PC-3 (cell line): ENCODE data around the gene FAXDC2.

Experiments
- EZH2phosphoT487 ChIP-seq: fragments of 300-600 bp; sonication (generic); IDR thresholded peaks from 2 replicates; pipeline ENCODE4 v1.6.1; 2018; ENCODE audit warnings: mild to moderate bottlenecking, antibody characterized with exemption, low read length, borderline replicate concordance
- TF ChIP-seq, protein P1 (sequence below): fragments of 300-600 bp; sonication (generic); conservative IDR thresholded peaks from 2 replicates; pipeline ENCODE4 v1.5.1; 2017; ENCODE audit warnings: antibody characterized with exemption, low read depth, mild to moderate bottlenecking, low read length

DNA sequence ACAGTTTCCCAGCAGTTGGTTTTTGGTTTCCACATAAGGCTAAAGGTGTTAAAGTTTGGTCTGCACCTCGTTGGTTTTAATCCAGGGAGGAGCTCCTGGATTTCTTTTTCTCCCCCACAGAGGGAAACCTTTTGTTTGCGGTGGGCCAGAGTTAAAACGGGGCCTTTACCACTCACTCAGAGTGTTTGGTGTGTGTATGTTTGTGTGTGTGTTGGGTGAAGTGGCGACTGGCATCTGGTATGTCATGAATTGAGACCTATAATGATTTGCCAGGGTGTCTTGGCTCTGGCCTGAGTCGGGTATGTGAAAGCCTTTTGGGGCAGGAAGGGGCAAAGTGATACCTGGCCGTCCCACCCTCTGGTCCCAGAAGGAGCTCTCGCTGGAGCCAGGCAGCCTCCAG, 30.9 kb downstream of the FAXDC2 start:
- TF ChIP-seq, protein P1, sequence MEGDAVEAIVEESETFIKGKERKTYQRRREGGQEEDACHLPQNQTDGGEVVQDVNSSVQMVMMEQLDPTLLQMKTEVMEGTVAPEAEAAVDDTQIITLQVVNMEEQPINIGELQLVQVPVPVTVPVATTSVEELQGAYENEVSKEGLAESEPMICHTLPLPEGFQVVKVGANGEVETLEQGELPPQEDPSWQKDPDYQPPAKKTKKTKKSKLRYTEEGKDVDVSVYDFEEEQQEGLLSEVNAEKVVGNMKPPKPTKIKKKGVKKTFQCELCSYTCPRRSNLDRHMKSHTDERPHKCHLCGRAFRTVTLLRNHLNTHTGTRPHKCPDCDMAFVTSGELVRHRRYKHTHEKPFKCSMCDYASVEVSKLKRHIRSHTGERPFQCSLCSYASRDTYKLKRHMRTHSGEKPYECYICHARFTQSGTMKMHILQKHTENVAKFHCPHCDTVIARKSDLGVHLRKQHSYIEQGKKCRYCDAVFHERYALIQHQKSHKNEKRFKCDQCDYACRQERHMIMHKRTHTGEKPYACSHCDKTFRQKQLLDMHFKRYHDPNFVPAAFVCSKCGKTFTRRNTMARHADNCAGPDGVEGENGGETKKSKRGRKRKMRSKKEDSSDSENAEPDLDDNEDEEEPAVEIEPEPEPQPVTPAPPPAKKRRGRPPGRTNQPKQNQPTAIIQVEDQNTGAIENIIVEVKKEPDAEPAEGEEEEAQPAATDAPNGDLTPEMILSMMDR = no peak
- no peak for TF ChIP-seq EZH2phosphoT487
